Measurements from ENCODE around the gene SMYD3.

Gene SMYD3

GRCh38 chr1:246343937-246344336 lies 163.1 kb downstream of the SMYD3 start:
- DNase-seq (ENCODE audit: low read depth in 1 of 2, low spot score in 1 of 2) = no peak
- TF ChIP-seq REST (IDR thresholded peaks at IDR 0.05; ENCODE audit: insufficient replicate concordance, low read depth) (no peak), POLR2AphosphoS5 (IDR thresholded peaks at IDR 0.05; ENCODE audit: low read depth) (no peak), CTCF (IDR thresholded peaks at IDR 0.05; ENCODE audit: insufficient read depth, low read length) (no peak), GABPA (IDR thresholded peaks at IDR 0.05; ENCODE audit: low read depth) (no peak), SPI1 (IDR thresholded peaks at IDR 0.05; ENCODE audit: borderline replicate concordance, low read depth) (no peak)
- H3K4me3 ChIP-seq (replicated peaks; ENCODE audit: insufficient read depth, low read length) = no peak overlapping the region
- H3K27me3 ChIP-seq (ENCODE audit: insufficient read depth, poor library complexity, severe bottlenecking) = no peaks in the 10 kb centered on the region
- no peak overlapping the region for H3K27ac ChIP-seq (replicated peaks)

GRCh38 chr1:246343251-246343650 lies 163.8 kb downstream of the SMYD3 start:
- no peak for TF ChIP-seq CTCF (IDR thresholded peaks at IDR 0.05; ENCODE audit: insufficient read depth, low read length)
- TF ChIP-seq GABPA (IDR thresholded peaks at IDR 0.05; ENCODE audit: low read depth) = no peak
- TF ChIP-seq POLR2AphosphoS5 (IDR thresholded peaks at IDR 0.05; ENCODE audit: low read depth) = no peak
- no peak for TF ChIP-seq REST (IDR thresholded peaks at IDR 0.05; ENCODE audit: insufficient replicate concordance, low read depth)
- TF ChIP-seq SPI1 (IDR thresholded peaks at IDR 0.05; ENCODE audit: borderline replicate concordance, low read depth) = no peak
- H3K4me3 ChIP-seq (replicated peaks; ENCODE audit: insufficient read depth, low read length) = no peak overlapping the region
- no peak overlapping the region for H3K27ac ChIP-seq (replicated peaks)
- no peak for DNase-seq (ENCODE audit: low read depth in 1 of 2, low spot score in 1 of 2)
- H3K27me3 ChIP-seq (ENCODE audit: insufficient read depth, poor library complexity, severe bottlenecking) = no peaks in the 10 kb centered on the region

GRCh38 chr1:246338546-246338945 lies 168.5 kb downstream of the SMYD3 start:
- TF ChIP-seq CTCF (IDR thresholded peaks at IDR 0.05; ENCODE audit: insufficient read depth, low read length) = no peak
- no peak for TF ChIP-seq SPI1 (IDR thresholded peaks at IDR 0.05; ENCODE audit: borderline replicate concordance, low read depth)
- TF ChIP-seq GABPA (IDR thresholded peaks at IDR 0.05; ENCODE audit: low read depth) = no peak
- TF ChIP-seq POLR2AphosphoS5 (IDR thresholded peaks at IDR 0.05; ENCODE audit: low read depth) = no peak
- no peak for TF ChIP-seq REST (IDR thresholded peaks at IDR 0.05; ENCODE audit: insufficient replicate concordance, low read depth)
- no peaks in the 10 kb centered on the region for H3K27me3 ChIP-seq (ENCODE audit: insufficient read depth, poor library complexity, severe bottlenecking)

More at GRCh38 chr1:246338546-246338945, 168.5 kb downstream of the SMYD3 start:
- H3K27ac ChIP-seq (replicated peaks) = no peak overlapping the region
- DNase-seq (ENCODE audit: low read depth in 1 of 2, low spot score in 1 of 2) = no peak
- H3K4me3 ChIP-seq (replicated peaks; ENCODE audit: insufficient read depth, low read length) = no peak overlapping the region
